ENCODE measurements around the gene TOX2. TPM values are rescaled to one million over a fixed set of nuclear protein-coding genes. Genes with fewer than 3 reads are reported as not detected.

The TOX2 gene
- total and polyA plus RNA-seq, 2 of the 8 experiments (the other 6 are each of a cell fraction or from before 2014, with no cell fraction given): 1.8 to 3.4 TPM

GRCh38 chr20:44075950-44076232, 161.2 kb downstream of the TOX2 start (continued):
- TF ChIP-seq BACH1 (IDR thresholded peaks at IDR 0.05; ENCODE audit: low read length): no peak
- TF ChIP-seq SRF (IDR thresholded peaks at IDR 0.05; ENCODE audit: low read depth, low read length): no peak
- no peak for TF ChIP-seq TBP (IDR thresholded peaks at IDR 0.05; ENCODE audit: low read depth, low read length)

All from H1 (cell line).